Measurements from ENCODE around the gene C1orf116.

GRCh38 chr1:207010726-207011125, 21.8 kb downstream of the C1orf116 start:
- TF ChIP-seq CTCF (IDR thresholded peaks at IDR 0.05) (no peak), ZFX (IDR thresholded peaks at IDR 0.05; ENCODE audit: borderline replicate concordance) (no peak)
